ENCODE results near the gene TNFRSF17.

DNA sequence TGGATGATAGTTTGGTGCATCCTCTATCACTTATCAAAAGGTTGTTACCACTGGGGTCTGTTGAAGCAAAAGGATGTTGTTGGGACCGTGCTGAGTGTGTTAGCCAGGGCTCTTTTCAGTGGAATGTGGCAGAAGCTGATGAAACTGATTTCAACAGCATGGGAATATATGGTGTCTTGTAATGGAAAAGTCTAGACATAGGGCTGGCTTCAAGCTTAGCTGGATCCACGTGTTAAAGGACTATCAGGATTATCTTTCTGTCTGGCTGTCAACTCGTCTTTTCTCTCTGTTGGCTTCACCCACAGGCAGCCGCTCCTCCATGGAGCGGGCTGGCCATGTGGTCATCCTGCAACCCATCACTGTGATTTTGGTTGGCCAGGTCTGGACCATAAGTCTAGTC, 20.2 kb downstream of the TNFRSF17 start:
- TF ChIP-seq POLR2AphosphoS5 (IDR thresholded peaks at IDR 0.05; ENCODE audit: low read depth, low read length) (no peak), POLR2A (IDR thresholded peaks at IDR 0.05; ENCODE audit: low read depth, low read length) (no peak), TAF1 (IDR thresholded peaks at IDR 0.05; ENCODE audit: low read depth, low read length) (no peak), SPI1 (IDR thresholded peaks at IDR 0.05; ENCODE audit: low read depth, low read length) (no peak), POU2F2 (IDR thresholded peaks at IDR 0.05; ENCODE audit: low read depth, low read length) (no peak), PAX5 (IDR thresholded peaks at IDR 0.05; ENCODE audit: insufficient read depth, low read length, severe bottlenecking) (no peak)
